Activated T-cell treated with anti-CD3 and anti-CD28 coated beads, Interleukin-2, amount 50 U/mL, for 48 hours (primary cell): ENCODE data around the gene DOCK2.
"Not testable (repeated sequence)": the region's sequence is repeated elsewhere in the genome, so short reads cannot be mapped to it uniquely, and the experiment has no call there.

Experiments used
- DNase-seq, 2 experiments: peaks; one replicate each; pipeline ENCODE4 v3.0.0-alpha.2; 2020

Gene DOCK2

GRCh38 chr5:169953196-169953595 is 316.1 kb downstream of the DOCK2 start:
- not testable (repeated sequence) for DNase-seq

GRCh38 chr5:169954786-169955185 is 317.7 kb downstream of the DOCK2 start:
- DNase-seq = no peak

- no peak for DNase-seq
These were observed 319.1 kb downstream of the DOCK2 start for GRCh38 chr5:169956126-169956525.

GRCh38 chr5:169956756-169957155 is 319.7 kb downstream of the DOCK2 start:
- DNase-seq = no peak

GRCh38 chr5:169958278-169958677 is 321.2 kb downstream of the DOCK2 start:
- no peak for DNase-seq

GRCh38 chr5:169960659-169961058 is 323.6 kb downstream of the DOCK2 start:
- DNase-seq = no peak

- no peak for DNase-seq
These were observed 327.2 kb downstream of the DOCK2 start for GRCh38 chr5:169964246-169964645.

- no peak for DNase-seq
These were observed 333.3 kb downstream of the DOCK2 start for GRCh38 chr5:169970339-169970738.

- DNase-seq = no peak
These were observed 334.1 kb downstream of the DOCK2 start for GRCh38 chr5:169970911-169971765.

GRCh38 chr5:169971780-169972179 is 334.7 kb downstream of the DOCK2 start:
- DNase-seq = no peak

- no peak for DNase-seq
These were observed 336.0 kb downstream of the DOCK2 start for GRCh38 chr5:169973056-169973455.

GRCh38 chr5:169974121-169974770 is 337.2 kb downstream of the DOCK2 start:
- DNase-seq = no peak

- DNase-seq = no peak
These were observed 341.6 kb downstream of the DOCK2 start for GRCh38 chr5:169978714-169979113.

- no peak for DNase-seq
These were observed 342.8 kb downstream of the DOCK2 start for GRCh38 chr5:169979871-169980270.

GRCh38 chr5:169980418-169981053 is 343.5 kb downstream of the DOCK2 start, which contains the start of gene INSYN2B:
TSS of gene INSYN2B (minus strand) at chr5:169980495. CDS start at chr5:169883898, 96,597 bp downstream.
- DNase-seq = peak; percentile 47 to 58

- DNase-seq = no peak
These were observed 351.1 kb downstream of the DOCK2 start for GRCh38 chr5:169988206-169988605.

- DNase-seq = no peak
These were observed 351.9 kb downstream of the DOCK2 start for GRCh38 chr5:169988947-169989346.

GRCh38 chr5:169989365-169989764 is 352.3 kb downstream of the DOCK2 start:
- DNase-seq = no peak

- DNase-seq = no peak
These were observed 354.2 kb downstream of the DOCK2 start for GRCh38 chr5:169991115-169991869.

GRCh38 chr5:169992789-169993484 is 355.9 kb downstream of the DOCK2 start:
- no peak for DNase-seq

- DNase-seq = no peak
These were observed 356.4 kb downstream of the DOCK2 start for GRCh38 chr5:169993485-169993790.

- DNase-seq = no peak
These were observed 360.7 kb downstream of the DOCK2 start for GRCh38 chr5:169997798-169998197.
